Epithelial cell of proximal tubule (primary cell): ENCODE data around the gene TMED3. TPM values are rescaled to one million over a fixed set of nuclear protein-coding genes. Genes with fewer than 3 reads are reported as not detected.
A peak's percentile ranks its signal among the peaks of the same experiment; 100 is the strongest.

Experiments used
- DNase-seq: peaks from one replicate; pipeline ENCODE4 v3.0.0-alpha.2; 2011; ENCODE audit warnings: low read depth
- H3K4me3 ChIP-seq: 2 replicates; pipeline ENCODE4 v1.5.1; 2011; ENCODE audit warnings: low read depth, mild to moderate bottlenecking, low read length
- total RNA-seq: library from RNA; depleted of rRNA; stranded (reverse); fragments of >200 nt; gene quantifications from 2 replicates; pipeline ENCODE4 v1.2.3, GENCODE V29; 2015
- TF ChIP-seq, protein P1 (sequence below): conservative IDR thresholded peaks from 2 replicates; pipeline ENCODE4 v1.5.1; 2012; ENCODE audit warnings: low read depth, mild to moderate bottlenecking, low read length

The TMED3 gene
- total RNA-seq, 1 donor from 2014 or later = 79.9 TPM

DNA sequence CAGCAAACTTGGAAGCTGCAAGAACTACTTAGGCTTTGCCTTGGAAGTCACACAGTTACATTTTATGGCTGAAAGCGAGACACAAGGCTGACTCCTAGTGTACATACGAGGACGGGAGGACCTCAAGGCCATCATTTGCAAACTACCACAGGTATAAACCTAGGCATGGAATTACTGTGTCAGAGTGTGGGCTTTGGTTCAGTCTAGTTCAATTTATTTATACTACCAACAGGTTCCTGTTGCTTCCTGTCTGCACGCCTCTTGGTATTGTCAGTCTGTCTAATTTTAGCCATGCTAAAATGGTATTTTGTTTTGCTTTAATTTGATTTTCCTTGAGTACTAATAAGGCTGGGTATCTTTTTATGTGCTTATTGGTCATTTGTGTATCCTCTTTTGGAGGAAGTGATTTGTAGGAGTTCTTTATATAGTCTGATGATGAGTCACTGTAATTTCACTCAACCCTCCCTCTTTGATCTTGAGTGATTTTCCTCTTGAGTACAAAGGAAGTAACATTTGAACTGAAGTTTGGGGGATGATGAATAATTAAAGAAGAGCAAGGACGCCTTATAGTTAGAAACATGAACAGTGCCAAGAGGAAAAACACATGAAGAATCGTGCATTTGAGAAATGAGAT, 20.2 kb upstream of the TMED3 start:
- TF ChIP-seq, protein P1, sequence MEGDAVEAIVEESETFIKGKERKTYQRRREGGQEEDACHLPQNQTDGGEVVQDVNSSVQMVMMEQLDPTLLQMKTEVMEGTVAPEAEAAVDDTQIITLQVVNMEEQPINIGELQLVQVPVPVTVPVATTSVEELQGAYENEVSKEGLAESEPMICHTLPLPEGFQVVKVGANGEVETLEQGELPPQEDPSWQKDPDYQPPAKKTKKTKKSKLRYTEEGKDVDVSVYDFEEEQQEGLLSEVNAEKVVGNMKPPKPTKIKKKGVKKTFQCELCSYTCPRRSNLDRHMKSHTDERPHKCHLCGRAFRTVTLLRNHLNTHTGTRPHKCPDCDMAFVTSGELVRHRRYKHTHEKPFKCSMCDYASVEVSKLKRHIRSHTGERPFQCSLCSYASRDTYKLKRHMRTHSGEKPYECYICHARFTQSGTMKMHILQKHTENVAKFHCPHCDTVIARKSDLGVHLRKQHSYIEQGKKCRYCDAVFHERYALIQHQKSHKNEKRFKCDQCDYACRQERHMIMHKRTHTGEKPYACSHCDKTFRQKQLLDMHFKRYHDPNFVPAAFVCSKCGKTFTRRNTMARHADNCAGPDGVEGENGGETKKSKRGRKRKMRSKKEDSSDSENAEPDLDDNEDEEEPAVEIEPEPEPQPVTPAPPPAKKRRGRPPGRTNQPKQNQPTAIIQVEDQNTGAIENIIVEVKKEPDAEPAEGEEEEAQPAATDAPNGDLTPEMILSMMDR = no peak
- DNase-seq = no peak
- no peak overlapping the region for H3K4me3 ChIP-seq

DNA sequence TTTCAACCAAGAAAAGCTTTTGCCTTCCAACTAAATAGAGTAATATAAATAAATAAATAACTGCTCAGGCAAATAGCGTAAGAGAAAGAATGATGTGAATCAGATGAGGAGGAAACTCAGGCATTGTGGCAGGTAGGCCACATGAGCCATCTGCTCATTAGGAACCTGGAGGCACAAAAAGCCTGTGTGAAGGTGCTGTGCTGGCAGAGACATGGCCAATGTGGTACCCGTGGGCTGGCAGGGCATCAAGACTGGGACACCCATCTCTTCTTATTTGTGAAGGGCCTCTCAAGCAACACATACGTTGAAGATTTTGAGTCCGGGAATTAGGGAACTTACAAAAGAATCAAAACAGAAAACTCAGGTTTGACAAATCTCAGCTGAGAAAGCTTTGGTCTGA, 18.9 kb upstream of the TMED3 start:
- DNase-seq = no peak
- TF ChIP-seq, protein P1 = no peak
- no peak overlapping the region for H3K4me3 ChIP-seq

DNA sequence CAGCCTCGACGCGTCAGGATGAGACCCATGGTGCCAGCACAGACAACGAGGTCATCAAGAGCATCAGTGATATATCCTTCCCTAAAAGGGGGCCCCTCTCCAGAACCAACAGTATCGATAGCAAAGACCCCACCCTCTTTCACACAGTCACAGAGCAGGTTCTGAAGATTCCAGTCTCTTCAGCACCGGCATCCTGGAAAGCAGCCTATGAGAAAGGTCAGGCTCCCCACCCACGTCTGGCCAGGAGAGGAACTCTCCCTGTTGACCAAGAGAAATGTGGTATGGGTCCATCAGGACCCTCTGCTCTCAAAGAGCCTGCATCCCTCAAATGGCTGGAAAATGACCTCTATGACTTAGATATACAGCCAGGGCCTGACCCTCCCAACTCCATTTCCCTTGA, 16.8 kb upstream of the TMED3 start:
- TF ChIP-seq, protein P1 = no peak
- no peak for DNase-seq
- no peak overlapping the region for H3K4me3 ChIP-seq

DNA sequence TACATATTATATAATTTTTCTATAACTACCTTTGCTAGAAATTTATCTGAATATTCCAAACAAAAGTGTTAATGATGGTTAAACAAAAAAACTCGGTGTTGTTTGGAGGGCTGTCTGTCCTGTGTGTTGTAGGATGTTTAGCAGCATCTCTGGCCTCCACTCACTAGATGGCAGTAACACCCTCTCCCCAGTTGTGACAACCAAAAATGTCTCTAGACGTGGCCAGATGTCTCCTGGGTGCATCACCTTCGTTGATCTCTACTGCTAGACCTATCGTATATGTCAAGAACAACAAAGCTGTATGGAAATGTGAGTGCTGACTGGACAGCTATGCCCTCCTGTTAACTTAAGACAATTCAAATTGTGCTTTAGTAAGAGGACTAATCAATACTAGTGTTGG, 14.3 kb upstream of the TMED3 start:
- no peak for DNase-seq
- TF ChIP-seq, protein P1 = peak; percentile 32
- H3K4me3 ChIP-seq = no peak overlapping the region

DNA sequence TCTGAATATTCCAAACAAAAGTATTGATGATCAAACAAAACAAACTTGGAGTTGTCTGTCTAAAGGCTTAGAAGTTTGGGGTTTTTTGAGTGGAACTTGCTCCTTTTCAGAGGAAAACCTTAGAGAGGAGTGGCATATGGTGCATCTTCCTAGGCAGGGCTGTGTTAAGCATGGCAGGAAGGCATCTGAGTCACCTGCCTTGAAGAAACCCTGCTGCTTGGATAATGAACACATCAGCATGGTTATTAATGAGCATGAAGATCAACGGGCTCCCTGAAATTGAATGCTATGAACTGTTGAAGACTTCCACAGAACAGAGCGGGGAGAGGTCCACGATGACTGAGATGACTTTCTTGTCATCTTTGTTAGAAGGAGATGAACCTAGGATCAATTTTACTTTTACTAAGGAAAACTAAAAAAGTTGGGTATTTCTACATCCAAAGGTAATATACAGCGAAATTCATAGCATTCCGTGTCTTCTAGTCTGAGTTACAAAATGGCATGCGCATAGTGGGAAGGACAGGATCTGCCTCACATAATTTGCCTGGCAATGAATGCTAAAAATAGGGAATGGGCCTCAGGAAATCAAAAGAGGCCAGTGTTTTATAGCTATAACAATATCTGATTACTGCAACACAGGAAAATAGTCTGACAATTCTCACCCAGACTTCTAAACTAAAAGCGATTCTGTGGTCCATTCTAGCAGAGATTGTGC, 11.6 kb upstream of the TMED3 start:
- TF ChIP-seq, protein P1 = no peak
- H3K4me3 ChIP-seq = no peak overlapping the region
- DNase-seq = no peak

DNA sequence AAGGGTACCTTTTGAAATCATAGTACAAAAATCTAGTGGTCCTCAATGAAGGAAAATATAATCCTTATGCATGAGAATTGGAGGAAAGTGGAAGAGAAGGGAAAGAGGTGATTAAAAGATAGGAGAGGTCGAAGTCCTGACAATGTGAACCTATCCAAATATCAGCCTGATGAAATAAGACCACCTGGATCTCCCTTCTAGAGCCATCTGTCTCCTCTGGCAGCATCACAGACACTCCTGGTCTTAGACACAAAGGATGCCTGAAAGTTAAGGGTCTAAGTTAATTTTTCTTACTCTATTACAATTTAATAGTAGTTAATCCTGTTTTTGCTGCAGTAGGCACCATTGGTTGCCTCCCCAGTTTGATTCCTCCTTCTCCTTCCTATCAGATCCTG, 11.1 kb upstream of the TMED3 start:
- TF ChIP-seq, protein P1 = no peak
- no peak overlapping the region for H3K4me3 ChIP-seq
- DNase-seq = no peak

DNA sequence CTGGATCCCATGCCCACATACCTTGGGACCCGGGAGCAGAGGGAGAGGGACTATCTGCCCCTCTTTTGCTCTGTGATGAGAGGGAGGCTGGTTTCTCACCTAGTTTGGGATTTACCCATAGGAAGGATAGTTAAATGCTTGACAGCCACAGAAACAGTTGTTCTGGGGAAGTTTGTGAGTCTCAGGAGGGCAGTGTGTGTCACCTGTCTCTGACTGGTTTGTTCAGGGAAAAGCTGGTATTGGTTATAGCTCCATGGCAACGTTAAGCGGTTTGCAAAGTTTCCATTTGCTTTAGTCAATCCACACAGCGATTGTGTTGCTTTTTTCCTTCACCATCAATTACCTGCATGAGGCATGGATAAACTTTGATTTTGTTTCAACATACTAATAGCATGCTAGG, 3.7 kb upstream of the TMED3 start:
- TF ChIP-seq, protein P1 = no peak
- DNase-seq = no peak
- H3K4me3 ChIP-seq = no peak overlapping the region
